NCI-H187 treated with DMSO at 0.1 percent for 48 hours (cell line): Measurements from ENCODE around the gene ATP5MG.

Source experiments
- DNase-seq: peaks from one replicate; lab custom pipeline; 2025; lab: John Stamatoyannopoulos, UW

Gene ATP5MG

DNA sequence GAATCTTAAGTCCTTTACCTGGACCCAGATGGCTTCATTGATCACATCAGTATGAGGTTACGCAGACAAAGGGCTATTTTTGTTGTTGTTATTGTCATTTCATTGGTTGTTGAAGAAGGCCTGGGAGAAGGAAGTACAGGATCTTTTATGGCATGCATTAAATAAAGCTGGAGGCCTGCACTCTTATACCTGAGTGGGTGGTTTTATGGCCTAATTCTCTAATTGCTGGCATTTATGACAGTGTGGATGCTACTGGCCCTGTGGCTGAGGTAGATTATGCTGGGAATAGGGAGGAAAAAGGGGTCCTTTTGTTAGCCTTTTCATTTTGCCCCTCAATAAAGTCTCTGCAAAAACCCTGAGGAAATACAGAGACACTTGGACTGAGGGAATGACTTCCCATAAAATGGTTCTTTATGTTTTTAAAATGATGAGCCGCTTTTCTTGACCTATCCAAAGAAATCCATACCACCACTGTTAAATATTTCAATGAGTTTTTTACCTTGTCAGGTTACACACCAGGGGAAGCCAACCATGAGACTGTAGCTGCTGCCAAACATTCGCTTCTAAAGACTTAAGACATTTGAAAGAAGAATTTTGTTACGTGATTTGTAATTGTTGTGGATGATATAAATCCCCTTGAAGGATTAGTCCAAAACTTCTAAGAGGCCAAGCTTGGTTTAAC is 41.6 kb downstream of the ATP5MG start:
- DNase-seq, result no peak

DNA sequence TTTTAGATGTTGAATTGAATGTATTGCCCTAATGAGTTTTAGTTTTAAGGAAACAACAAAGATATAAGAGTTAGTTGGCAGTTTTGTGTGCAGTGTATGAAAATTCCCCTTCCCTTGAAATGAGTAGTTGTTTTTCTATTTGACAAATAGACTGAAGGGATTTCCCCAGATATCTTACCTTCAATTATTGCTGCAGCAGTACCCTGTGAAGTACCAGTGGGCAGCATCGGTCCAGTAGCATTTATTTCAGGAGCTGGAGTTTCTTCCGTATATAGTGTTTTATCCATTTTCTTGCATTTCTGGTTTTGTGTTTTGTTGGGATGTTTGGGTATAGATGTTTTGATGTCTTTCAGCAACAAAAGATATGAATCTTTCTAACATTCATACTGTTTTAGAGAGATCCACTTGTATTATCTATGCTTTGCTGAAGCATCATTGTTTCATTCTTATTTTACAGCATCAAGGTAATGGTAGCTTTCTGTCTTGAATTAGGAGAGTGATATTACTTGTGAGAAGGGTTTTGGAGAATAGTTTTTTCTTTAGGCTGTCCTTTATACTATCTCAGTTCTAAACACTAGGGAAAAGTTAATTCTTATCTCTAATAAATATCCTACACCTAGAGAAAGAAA is 42.3 kb downstream of the ATP5MG start:
- DNase-seq, result no peak

DNA sequence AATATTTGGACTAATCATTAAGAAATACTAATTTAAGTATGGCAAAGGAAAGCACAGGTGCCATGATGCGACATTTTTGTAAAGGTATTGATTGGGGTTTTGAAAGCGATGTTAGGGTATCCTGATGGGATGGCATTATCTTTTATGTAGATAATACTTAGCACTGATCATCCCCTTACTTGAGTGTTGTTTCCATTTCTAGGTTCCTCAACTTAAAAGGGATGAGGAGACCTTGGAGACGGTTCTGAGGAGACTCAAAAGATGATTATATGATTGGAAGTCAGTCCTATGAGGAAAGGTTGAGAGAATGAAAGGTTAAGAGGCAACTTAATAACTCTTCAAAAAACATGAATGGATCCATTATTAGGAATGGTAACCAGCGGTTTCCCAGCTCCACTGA is 46.0 kb downstream of the ATP5MG start:
- no peak for DNase-seq

DNA sequence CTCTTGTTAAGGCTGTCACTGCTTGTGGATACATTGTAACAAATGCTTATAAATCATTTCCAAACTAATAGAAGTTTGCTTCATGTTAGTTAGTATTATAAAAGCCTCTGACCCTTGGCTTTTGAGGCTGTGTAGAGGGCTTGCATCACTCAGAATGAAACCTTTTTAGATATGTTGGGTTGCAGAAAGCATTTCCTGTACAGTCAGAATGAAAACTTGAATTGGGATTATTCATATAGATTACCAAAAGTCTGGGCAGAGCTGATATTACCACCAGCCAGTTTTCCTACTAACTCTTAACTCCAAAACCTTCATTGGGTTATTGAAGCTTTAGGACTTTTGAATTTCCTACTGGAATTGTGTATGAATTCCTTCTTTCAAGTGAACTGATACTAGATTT is 46.9 kb downstream of the ATP5MG start:
- no peak for DNase-seq

DNA sequence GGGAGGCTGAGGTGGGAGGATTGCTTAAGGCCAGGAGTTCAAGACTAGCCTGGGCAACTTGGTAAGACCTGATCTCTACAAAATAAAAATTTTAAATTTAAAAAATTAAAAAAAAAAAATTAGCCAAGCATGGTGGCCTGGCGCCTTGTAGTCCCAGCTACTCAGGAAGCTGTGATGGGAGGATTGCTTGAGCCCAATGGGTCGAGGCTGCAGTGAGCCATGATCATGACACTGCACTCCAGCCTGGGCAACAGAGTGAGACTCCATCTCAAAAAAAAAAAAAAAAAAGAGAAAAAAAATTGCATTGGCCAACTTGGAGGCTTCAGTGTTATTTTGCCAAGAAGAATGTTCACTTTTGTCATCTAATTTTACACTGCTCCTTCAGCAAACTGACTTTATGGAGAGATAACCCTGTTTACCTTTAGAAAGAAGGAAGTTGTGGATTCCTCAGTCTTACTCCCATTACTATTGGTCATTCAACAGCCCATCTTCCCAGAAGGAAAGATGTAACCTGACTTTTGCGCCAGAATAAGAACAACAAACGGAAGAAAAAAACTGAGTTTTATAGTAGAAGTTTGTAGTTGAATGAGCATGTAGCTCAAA is 48.0 kb downstream of the ATP5MG start:
- DNase-seq, result no peak

DNA sequence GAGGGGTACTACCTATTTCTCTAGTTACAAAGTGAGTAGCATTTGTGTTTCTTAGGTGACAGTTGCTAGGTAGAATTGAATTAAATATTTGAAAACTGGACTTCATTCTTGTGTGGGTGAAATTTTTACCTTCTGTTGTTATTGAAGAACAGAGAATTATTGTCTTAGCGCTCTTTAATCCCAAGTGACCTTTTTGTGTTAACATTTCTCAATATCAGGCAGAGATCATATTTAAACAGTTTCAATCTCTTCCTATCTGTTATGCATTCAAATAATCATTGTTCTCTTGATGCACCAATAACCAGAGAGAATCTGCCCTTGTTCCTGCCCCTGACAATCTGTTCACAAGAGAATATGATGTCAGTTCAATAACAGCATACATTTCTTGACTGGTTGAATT is 49.0 kb downstream of the ATP5MG start:
- no peak for DNase-seq
